C4-2B (cell line): ENCODE results near the gene MAP3K20.

ENCODE experiments used
- H3K27ac ChIP-seq: fragments of 450-650 bp; 2 replicates; pipeline ENCODE4 v1.5.1; 2017
- ZFX ChIP-seq: fragments of 450-650 bp; IDR thresholded peaks from 2 replicates; pipeline ENCODE4 v1.6.1; 2017
- TF ChIP-seq, protein P1 (sequence below): fragments of 450-650 bp; conservative IDR thresholded peaks from 2 replicates; pipeline ENCODE4 v1.5.1; 2017; ENCODE audit warnings: mild to moderate bottlenecking

The MAP3K20 gene

DNA sequence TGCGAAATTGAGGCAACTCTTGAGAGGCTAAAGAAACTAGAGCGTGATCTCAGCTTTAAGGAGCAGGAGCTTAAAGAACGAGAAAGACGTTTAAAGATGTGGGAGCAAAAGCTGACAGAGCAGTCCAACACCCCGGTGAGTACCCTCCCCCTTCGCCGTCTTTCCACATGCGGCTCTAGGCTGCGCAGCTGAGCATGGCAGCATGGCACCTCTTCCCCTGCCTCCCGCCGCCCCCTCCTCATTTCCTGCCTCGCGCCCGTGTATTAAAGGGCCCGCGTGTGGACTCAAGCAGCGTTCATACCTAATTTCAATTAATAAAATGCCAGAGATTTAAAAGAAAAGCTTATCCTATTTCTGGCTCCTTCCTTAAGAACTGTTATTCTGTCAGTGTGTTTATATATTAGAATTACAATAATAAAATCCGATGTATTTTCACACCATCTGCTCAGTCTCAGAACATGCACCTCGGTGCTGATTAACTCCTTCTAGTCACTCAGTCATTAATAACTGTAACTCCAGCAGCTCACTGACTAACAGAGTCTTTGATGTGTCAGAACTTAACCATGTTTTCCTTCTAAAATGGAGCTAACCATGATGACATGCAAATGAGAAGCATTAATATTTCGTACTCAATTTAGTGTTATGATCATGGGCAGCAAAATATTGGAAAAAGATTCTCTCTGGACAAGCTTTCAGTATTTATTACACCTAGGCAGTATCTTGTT is 141.6 kb downstream of the MAP3K20 start:
- no peak for TF ChIP-seq ZFX
- TF ChIP-seq, protein P1, sequence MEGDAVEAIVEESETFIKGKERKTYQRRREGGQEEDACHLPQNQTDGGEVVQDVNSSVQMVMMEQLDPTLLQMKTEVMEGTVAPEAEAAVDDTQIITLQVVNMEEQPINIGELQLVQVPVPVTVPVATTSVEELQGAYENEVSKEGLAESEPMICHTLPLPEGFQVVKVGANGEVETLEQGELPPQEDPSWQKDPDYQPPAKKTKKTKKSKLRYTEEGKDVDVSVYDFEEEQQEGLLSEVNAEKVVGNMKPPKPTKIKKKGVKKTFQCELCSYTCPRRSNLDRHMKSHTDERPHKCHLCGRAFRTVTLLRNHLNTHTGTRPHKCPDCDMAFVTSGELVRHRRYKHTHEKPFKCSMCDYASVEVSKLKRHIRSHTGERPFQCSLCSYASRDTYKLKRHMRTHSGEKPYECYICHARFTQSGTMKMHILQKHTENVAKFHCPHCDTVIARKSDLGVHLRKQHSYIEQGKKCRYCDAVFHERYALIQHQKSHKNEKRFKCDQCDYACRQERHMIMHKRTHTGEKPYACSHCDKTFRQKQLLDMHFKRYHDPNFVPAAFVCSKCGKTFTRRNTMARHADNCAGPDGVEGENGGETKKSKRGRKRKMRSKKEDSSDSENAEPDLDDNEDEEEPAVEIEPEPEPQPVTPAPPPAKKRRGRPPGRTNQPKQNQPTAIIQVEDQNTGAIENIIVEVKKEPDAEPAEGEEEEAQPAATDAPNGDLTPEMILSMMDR = no peak
- no peak overlapping the region for H3K27ac ChIP-seq

DNA sequence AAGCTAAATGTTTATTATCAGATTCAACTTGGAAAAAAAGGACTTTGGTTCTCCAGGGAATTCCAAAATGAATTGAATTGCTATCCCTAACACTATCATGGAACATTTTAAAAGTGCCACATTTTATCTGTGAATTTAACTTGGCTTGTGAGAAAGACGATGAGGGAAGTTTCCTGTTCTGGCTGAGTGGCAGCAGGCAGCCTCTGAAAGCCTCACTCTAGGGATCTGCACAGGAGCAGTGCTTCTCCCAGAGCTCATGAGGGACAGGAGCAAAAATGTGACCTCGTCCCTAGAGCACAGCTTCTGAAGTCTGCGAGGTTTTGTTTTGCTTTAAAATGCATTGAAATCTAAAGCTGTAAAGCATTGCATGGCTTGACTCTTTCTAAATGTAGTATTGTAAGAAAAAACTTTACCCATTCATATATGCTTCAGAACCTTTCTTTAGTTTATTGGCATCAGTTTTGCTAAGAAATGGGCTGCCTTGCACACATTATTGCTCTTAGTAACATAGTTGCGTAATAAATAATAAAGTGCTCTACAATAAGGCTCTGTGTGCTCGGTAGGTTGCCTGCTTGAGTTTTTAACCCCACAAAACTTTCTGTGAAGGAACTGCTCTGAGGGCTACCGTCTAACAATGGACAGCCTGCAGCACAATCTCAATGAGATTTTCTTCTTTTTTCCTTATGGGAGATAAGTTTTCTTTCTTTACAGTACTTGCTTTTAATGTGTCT is 142.8 kb downstream of the MAP3K20 start:
- no peak overlapping the region for H3K27ac ChIP-seq
- TF ChIP-seq, protein P1 = no peak
- no peak for TF ChIP-seq ZFX

DNA sequence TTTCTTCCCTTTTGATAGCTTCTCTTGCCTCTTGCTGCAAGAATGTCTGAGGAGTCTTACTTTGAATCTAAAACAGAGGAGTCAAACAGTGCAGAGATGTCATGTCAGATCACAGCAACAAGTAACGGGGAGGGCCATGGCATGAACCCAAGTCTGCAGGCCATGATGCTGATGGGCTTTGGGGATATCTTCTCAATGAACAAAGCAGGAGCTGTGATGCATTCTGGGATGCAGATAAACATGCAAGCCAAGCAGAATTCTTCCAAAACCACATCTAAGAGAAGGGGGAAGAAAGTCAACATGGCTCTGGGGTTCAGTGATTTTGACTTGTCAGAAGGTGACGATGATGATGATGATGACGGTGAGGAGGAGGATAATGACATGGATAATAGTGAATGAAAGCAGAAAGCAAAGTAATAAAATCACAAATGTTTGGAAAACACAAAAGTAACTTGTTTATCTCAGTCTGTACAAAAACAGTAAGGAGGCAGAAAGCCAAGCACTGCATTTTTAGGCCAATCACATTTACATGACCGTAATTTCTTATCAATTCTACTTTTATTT is 145.6 kb downstream of the MAP3K20 start:
- no peak overlapping the region for H3K27ac ChIP-seq
- TF ChIP-seq, protein P1 = no peak
- no peak for TF ChIP-seq ZFX

DNA sequence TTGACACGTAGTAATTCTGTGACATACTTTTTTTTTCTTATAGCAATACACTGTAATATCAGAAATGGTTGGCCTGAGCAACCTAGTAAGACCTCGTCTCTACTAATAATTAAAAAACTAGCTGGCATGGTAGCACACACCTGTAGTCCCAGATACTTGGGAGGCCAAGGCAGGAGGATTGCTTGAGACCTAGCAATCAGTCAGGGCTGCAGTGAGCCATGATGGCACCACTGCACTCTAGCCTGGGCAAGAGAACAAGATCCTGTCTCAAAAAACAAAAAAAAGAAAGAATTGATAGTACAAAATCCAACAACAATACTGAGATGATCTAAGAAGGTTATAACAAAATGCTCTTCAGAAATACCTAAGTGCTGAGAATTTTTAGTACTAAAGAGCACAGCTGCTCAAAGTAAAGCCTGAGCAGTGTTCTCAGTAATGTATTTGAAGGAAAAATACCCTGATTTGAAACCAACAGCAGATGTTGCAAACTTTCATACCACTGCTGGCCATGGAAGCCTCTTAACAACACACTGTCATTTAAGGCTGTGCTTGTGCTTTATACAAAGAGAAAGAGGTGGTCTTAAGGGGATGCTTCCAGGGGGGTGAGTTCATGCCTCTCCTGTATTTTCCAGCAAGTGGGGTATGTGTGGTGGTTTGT is 146.4 kb downstream of the MAP3K20 start:
- no peak overlapping the region for H3K27ac ChIP-seq
- no peak for TF ChIP-seq ZFX
- TF ChIP-seq, protein P1 = no peak

DNA sequence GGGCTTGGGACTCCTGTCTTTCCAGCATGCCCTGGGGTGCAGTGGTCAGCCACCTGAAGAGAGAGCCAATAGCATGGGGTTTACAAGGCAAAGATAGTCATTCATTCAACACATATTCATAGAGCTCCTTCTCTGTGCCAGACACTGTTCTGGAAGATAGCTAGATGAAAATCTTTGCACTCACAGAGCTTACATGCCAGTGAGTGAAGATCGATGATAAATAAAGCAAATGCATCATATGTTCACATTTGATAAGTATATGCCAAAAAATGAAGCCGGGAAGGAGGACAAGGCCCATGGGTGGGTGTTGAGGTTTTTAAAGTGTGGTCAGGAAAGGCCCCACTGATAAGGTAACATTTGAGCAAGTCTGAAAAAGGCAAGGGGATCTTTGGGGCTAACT is 148.2 kb downstream of the MAP3K20 start:
- no peak overlapping the region for H3K27ac ChIP-seq
- TF ChIP-seq, protein P1 = no peak
- TF ChIP-seq ZFX = no peak

DNA sequence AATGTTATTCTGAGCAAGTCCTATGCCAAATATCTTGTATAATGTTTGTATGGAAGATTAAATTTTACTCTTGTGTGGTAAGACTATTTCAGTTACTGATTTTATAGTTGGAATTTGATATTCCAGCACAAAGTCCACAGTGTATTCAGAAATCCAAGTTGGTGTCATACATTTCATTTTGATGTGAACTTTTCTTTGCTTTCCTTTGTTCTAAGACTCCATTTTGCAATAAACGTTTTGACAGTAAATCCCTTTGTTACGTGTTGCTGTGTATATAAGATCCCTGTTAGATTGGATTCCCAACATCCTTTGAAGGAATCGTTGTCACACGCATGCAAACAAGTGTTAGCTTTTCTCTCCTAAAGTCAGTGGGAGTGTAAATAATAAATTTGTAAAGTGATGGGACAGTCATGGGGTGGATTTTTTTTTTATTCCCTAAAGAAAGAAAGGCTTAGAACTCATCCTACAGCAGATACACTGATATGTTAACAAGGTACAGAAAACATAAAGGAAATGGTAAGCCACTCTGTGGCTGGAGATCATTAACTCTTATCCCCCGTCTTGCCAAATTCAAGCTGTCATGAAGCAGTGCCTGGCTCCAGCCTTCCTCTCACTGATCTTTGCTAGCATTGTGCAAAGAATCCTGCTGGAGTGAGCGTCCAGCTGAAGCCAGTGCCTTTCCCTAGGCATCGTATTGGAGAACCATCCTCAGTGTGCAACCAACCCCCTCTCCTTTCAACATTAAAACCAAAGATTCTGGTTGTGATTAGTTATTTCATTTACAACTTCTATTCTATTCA is 151.5 kb downstream of the MAP3K20 start:
- no peak for TF ChIP-seq ZFX
- TF ChIP-seq, protein P1 = no peak
- H3K27ac ChIP-seq = no peak overlapping the region
